ENCODE measurements around the gene CNTF. TPM values are rescaled to one million over a fixed set of nuclear protein-coding genes. Genes with fewer than 3 reads are reported as not detected.

Gene CNTF
- total and polyA plus RNA-seq, 9 donors, result 0.22 to 2.0 (median 0.87) TPM

DNA sequence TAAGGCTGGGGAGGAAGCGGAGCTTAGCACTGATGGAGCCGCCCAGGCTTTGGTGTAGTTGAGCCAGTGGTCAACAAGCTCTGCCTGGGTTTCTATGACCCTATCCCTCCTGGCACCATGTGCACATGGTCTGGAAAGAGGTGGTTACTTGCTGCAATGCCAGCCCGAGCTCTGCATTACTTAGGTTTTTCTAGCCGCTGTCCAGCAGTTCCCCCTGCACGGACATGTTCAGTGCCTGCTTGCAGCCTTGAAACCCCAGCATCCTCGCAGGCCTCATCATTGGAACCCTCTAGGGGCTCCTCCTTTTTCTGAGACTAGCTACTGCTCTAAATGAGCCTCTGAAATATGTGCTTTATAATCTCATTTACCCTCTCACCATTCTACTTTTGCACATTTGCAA is 16.6 kb downstream of the CNTF start:
- Histone ChIP-seq H3K27me3 (no peaks in the 10 kb centered on the region), H3K4me3 (no peak overlapping the region), H3K27ac (no peak overlapping the region), H3K36me3 (no peaks in the 10 kb centered on the region), H3K4me1 (ENCODE audit: insufficient read depth) (peaks cover 11% of the 10 kb centered on the region), H3K9me3 (no peaks in the 10 kb centered on the region)
- DNase-seq, result no peak
- 72 to 80% (median 78%) methylated on average over 6 of the region's 6 CpGs for WGBS, 3 donors
- TF ChIP-seq EP300 (IDR thresholded peaks at IDR 0.05) (no peak), POLR2A (IDR thresholded peaks at IDR 0.05) (no peak)
- TF ChIP-seq, protein P1, sequence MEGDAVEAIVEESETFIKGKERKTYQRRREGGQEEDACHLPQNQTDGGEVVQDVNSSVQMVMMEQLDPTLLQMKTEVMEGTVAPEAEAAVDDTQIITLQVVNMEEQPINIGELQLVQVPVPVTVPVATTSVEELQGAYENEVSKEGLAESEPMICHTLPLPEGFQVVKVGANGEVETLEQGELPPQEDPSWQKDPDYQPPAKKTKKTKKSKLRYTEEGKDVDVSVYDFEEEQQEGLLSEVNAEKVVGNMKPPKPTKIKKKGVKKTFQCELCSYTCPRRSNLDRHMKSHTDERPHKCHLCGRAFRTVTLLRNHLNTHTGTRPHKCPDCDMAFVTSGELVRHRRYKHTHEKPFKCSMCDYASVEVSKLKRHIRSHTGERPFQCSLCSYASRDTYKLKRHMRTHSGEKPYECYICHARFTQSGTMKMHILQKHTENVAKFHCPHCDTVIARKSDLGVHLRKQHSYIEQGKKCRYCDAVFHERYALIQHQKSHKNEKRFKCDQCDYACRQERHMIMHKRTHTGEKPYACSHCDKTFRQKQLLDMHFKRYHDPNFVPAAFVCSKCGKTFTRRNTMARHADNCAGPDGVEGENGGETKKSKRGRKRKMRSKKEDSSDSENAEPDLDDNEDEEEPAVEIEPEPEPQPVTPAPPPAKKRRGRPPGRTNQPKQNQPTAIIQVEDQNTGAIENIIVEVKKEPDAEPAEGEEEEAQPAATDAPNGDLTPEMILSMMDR (IDR thresholded peaks at IDR 0.05), result no peak
- intact Hi-C loops (cut with DNase I), result loop anchor here in 1 of 4 donors (5.0 kb wide), 1 partner anchor 57 kb away; no protein-coding TSS in a partner anchor

DNA sequence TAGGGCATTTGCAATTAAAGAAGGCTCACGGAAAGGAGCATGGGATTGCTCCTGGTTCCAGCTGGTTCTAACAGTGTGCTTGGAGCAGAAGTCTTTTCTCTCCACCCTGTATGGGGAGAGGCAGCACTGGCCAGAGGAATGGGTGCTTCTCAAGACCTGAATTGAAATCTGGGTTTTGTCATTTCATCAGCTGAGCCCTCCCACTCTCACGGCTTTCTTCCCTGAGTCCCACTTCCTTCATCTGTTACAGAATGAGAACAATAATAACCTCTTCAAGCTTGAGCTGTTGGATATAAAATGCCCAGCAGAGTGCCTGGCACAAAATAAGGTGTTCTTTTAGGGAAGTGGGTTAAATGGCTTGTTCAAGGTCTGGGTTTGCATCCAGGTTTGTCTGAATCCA is 17.2 kb downstream of the CNTF start:
- H3K4me3 ChIP-seq, result no peak overlapping the region
- no peaks in the 10 kb centered on the region for H3K27me3 ChIP-seq
- peaks cover 11% of the 10 kb centered on the region for H3K4me1 ChIP-seq (ENCODE audit: insufficient read depth)
- TF ChIP-seq, protein P1 (IDR thresholded peaks at IDR 0.05), result no peak
- TF ChIP-seq EP300 (IDR thresholded peaks at IDR 0.05), result no peak
- DNase-seq, result no peak
- no peaks in the 10 kb centered on the region for H3K36me3 ChIP-seq
- intact Hi-C loops (cut with DNase I), result loop anchor here in 1 of 4 donors (5.0 kb wide), 1 partner anchor 57 kb away; no protein-coding TSS in a partner anchor
- no peak overlapping the region for H3K27ac ChIP-seq
- no peaks in the 10 kb centered on the region for H3K9me3 ChIP-seq
- WGBS, 3 donors, result 52 to 70% (median 52%) methylated on average over 2 of the region's 2 CpGs

DNA sequence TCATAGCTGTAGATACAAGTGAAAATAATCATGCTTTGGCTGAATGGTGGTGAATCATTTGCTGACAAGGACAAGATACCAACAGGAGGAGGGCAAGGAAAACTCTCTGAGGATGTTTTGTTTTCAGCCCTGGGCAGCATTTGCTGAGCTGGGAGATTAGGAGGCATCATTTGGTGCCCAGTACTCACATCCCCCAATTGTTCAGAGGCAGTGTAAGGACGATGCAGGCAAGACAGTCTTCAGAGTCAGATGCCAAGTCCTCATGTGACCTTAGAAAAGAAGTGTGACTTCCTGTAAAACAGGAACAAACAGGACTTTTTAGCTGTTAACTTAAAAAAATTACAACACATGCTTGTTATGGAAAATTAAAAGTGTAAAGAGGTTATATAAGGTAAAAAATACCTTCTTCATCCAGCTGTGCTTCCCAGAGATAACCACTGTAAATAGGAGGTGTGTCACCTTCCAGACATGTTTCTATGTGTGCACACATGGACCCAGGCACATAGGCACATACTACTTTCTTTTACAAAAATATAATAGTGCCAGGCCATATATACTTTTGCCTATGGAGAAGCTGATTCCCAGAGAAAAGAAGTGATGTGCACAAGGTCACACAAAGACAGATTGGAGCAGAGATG is 18.0 kb downstream of the CNTF start:
- TF ChIP-seq, protein P1 (IDR thresholded peaks at IDR 0.05), result no peak
- TF ChIP-seq POLR2A (IDR thresholded peaks at IDR 0.05) (no peak), EP300 (IDR thresholded peaks at IDR 0.05) (no peak)
- no peaks in the 10 kb centered on the region for H3K36me3 ChIP-seq
- H3K27me3 ChIP-seq, result no peaks in the 10 kb centered on the region
- peaks cover 9% of the 10 kb centered on the region for H3K4me1 ChIP-seq (ENCODE audit: insufficient read depth)
- H3K9me3 ChIP-seq, result no peaks in the 10 kb centered on the region
- WGBS, 3 donors, result 0 to 3% (median 2%) methylated on average over 1 of the region's 1 CpG
- intact Hi-C loops (cut with DNase I), result no loop called here
- DNase-seq, result no peak
- H3K4me3 ChIP-seq, result no peak overlapping the region
- no peak overlapping the region for H3K27ac ChIP-seq

DNA sequence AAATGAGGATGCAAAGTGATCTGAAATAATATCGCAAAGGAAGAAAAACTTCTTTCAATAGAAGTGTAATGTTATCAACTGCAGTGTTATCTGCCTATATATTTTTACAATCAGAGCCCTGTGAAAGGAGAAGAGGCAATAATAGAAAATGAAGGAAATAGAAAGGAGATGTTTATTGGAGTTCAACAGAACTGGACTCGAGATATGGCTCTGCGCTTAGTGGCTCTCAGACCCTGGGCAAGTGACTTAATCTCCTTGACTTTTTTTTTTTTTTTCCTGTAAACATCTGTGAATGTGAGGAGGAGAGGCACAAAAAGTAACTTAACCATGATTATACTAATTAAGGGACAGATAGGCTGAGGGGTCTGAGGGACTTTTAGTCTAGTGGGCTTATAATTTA is 18.9 kb downstream of the CNTF start:
- intact Hi-C loops (cut with DNase I), result no loop called here
- Histone ChIP-seq H3K9me3 (no peaks in the 10 kb centered on the region), H3K27me3 (no peaks in the 10 kb centered on the region), H3K27ac (no peak overlapping the region), H3K4me1 (ENCODE audit: insufficient read depth) (peaks cover 9% of the 10 kb centered on the region), H3K4me3 (no peak overlapping the region), H3K36me3 (no peaks in the 10 kb centered on the region)
- WGBS, 3 donors, result 39 to 42% (median 41%) methylated on average over 3 of the region's 3 CpGs
- no peak for DNase-seq
- TF ChIP-seq, protein P1 (IDR thresholded peaks at IDR 0.05), result no peak
- no peak for TF ChIP-seq POLR2A (IDR thresholded peaks at IDR 0.05)
- TF ChIP-seq EP300 (IDR thresholded peaks at IDR 0.05), result no peak
